ENCODE data around the gene CLEC16A.

GRCh38 chr16:10999300-10999699, 54.9 kb downstream of the CLEC16A start:
- TF ChIP-seq CTCF (IDR thresholded peaks at IDR 0.05 in 4 of 5, conservative IDR thresholded peaks at IDR 0.05 in 1 of 5) (no peak), POLR2A (IDR thresholded peaks at IDR 0.05) (no peak)
